GM18951 (cell line): ENCODE measurements around the gene TMEM52.
"Not testable (repeated sequence)": the region's sequence is repeated elsewhere in the genome, so short reads cannot be mapped to it uniquely, and the experiment has no call there.

Experiments
- POLR2A ChIP-seq: IDR thresholded peaks from 4 replicates; pipeline ENCODE4 v1.6.1; 2011; ENCODE audit warnings: mild to moderate bottlenecking; ENCODE audit not compliant: insufficient read length, insufficient read depth; ENCODE audit errors: extremely low read depth
- in situ Hi-C: fragments of 300-500 bp; cut with MboI; formaldehyde crosslinking; loops from one replicate; pipeline ENCODE4 v1.12.0; 2022; ENCODE audit warnings: low sequenced_read_pairs, mixed read lengths, inconsistent platforms; ENCODE audit not compliant: unreplicated experiment

Gene TMEM52

DNA sequence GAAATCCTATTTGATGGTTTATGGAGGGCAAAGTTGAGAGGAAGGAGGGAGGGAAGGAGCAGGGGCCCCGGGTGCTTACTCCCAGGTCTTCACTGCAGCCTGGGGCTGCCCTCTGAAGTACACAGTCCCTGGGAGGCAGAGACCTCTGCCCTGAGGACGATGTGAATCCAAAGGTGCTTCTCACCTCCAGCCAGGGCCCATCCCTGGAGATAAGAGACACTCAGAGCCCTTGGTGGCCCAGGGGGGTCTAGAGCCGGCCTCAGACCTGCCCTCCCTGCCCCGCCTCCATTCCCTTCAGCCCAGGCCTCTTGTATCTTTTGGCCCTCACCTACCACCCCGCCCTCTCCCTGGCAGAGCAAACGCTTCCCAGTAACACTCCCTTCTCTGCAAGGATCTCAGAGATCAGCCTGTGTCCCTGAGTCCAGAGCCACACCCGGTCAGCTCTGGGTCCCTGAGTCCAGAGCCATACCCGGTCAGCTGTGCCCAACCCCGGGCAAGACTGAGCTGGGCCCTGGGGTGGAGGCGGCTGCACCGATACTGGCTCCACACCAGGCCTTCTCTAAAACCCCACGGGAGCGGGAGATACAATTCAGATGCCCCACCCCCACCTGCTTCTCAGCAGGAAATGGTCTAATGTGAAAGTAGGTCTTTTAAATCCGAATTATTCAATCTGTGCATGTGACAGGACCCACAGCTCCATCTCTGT lies 24.6 kb downstream of the TMEM52 start:
- in situ Hi-C loops: no loop called here
- TF ChIP-seq POLR2A: no peak

- TF ChIP-seq POLR2A: no peak
- in situ Hi-C loops: no loop called here
Measured at GRCh38 chr1:1893997-1894353, 25.1 kb downstream of the TMEM52 start.

DNA sequence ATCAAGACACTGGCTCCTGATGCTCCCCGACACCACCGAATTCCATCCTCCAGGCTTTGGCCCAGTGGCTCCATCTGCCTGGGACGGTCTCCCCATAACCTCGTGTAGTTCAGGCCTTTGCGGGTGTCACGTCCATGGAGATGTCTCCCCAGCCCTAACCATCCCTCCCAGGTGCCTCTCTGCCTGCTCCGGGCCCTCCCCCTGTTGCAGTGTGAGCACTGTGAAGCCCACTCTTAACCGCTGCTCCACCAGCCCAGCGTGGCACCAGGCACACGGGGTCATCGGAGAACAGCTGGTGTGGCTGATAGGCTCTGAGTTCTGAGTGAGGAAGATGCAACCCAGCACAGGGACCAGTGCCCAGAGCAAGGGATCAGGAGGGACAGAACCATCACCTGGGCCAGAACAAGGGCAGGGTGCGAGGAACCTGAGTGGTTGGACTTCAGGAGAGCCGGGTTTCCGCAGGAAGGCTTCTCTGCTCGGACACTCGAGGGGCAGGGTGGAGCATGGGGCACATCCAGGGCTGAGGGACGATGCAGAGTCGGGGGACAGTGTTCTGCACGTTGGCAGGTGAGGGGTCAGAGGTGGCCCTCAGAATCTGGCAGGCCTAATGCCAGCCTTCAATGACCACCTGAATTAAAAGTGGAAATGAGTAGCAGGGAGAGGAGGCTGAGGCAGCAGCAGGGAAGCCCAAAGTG lies 25.6 kb downstream of the TMEM52 start:
- in situ Hi-C loops: no loop called here

GRCh38 chr1:1892763-1893120 lies 26.3 kb downstream of the TMEM52 start:
- TF ChIP-seq POLR2A: no peak
- in situ Hi-C loops: no loop called here

More for the DNA sequence above, 25.6 kb downstream of the TMEM52 start:
- no peak for TF ChIP-seq POLR2A

DNA sequence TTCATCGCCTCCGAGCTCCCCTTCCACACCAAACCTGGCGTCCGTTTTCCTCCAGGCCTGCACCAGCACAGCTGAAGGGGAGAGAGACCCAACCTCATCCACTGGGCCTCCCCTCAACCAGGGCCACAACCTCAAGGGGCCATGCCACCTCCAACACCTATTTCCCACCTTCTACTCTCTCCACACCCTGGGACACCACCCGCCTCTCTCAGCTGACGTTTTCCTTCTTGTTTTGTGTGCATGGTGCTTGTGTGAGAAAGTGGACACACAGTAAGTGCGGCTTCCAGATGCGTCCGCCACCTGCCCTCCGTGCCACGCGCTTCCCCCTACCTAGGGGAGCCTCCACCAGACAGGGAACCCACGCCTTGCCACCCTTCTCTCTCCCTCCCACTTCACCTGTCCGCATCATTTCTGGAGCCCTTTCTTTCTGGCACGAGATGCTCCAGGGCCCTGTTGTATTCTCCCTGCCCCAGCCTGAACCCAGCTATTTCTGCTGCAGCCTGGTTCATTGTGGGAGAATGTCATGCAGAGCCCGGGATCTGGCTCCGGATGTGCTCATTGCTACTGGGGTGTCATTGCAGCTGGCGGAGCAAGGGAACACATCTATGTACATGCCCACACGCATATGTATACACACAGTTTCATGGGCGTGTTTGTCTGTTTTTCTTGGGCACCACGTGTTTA lies 26.9 kb downstream of the TMEM52 start:
- in situ Hi-C loops: no loop called here
- TF ChIP-seq POLR2A: no peak

- in situ Hi-C loops: no loop called here
- peak; percentile 57 for TF ChIP-seq POLR2A
Measured at GRCh38 chr1:1891349-1892078, 27.6 kb downstream of the TMEM52 start.

DNA sequence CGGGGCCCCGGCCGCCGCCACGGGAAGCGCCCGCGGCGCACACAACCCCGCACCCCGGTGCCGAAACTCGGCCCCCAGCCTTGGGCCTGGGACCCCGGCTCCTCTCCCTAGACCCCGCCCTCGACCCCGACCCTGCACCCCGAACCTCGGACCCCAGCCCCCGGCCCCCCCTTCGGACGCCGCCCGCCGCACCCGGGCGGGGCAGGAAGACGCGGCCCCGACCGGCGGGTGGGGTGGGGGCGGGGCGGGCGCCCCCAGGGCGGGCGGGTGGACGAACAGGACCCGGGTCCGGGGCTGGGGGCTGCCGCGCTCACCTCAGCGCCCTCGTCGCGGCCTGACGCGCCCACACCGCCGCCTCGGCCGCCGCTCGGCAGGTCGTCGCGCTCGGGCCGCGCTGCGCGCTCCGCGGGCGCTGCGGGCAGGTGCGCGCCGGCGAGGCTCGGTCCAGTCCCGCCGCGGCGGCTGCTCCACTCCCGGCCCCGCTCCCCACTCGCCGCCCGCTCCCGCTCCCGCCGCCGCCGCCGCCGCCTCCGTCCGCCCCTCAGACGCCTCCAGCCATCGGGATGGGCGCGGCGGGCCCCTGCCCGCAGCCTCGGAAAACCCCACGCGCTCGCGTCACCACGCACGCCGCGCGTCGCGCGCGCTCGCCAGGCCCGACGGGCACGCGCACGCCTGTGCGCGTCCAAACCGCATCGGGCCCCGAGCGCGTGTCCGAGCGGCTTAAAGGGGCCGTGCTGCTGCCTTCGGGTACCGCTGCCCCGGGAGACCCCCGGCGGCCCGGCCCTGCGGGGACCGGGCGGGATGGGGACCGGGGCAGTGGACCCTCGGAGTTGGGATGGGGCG lies 28.4 kb downstream of the TMEM52 start, which contains the start of gene GNB1:
GNB1 (minus strand) TSS at position 582 of the 843 bp plus-strand sequence. CDS start 65,634 bp downstream, outside the sequence.
- peak; percentile 75 for TF ChIP-seq POLR2A
- in situ Hi-C loops: no loop called here

- in situ Hi-C loops: loop anchor here (5.0 kb wide), 1 partner anchor 103 kb away; no protein-coding TSS in a partner anchor
- peak; percentile 35 for TF ChIP-seq POLR2A
Measured at GRCh38 chr1:1889847-1890505, 29.1 kb downstream of the TMEM52 start.

DNA sequence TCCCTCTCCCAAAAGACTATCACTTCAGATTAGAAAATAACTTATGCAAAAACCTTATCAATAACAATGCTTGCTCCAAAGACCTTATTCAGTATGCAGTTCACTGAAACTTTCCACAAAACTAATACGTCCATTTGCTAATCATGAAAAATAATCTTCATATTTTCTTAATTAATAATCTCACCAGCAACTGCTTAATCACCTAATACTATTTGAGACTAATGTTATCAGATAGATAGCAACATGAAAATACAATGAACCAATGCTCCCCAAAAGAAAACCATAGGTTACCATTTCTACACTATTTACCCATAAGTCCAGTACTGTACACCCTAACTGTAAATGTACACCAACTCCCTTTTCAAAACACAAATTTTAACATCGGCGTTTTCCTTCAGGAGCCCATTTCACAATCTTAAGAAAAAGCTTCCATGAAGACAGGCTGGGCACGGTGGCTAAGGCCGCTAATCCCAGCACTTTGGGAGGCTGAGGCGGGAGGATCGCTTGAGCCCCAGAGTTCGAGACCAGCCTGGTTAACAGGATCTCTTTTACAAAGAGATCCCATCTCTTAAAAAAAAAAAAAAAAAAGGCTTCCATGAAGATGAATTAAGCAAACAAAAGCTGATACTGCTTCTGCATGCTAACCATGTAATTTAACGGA lies 29.9 kb downstream of the TMEM52 start:
- in situ Hi-C loops: loop anchor here (5.0 kb wide), 1 partner anchor 102 kb away; no protein-coding TSS in a partner anchor
- TF ChIP-seq POLR2A: no peak

DNA sequence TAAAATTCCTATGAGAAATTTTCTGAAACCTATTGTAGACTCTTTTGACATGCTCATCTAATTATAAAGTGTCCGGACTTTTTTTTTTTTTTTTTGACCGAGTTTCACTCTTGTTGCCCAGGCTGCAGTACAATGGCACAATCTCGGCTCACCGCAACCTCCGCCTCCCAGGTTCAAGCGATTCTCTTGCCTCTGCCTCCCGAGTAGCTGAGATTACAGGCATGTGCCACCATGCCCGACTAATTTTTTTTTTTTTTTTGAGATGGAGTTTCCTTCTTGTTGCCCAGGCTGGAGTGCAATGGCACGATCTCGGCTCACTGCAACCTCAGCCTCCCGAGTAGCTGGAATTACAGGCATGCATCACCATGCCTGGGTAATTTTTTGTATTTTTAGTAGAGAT lies 35.2 kb downstream of the TMEM52 start:
- in situ Hi-C loops: not testable (repeated sequence)

- TF ChIP-seq POLR2A: no peak
- in situ Hi-C loops: no loop called here
Measured at GRCh38 chr1:1883092-1883873, 35.8 kb downstream of the TMEM52 start.
